Omental fat pad (tissue), 4 donors: Measurements from ENCODE around the gene HRAS. TPM values are rescaled to one million over a fixed set of nuclear protein-coding genes. Genes with fewer than 3 reads are reported as not detected.
A peak's percentile ranks its signal among the peaks of the same experiment; 100 is the strongest.

Source experiments
- ATAC-seq: fragments of 150-250 bp; one replicate; pipeline ENCODE4 v1.9.1; 2016; ENCODE audit warnings: mild to moderate bottlenecking, moderate library complexity; ENCODE audit not compliant: low FRiP score
- DNase-seq: peaks from one replicate; pipeline ENCODE4 v3.0.0-alpha.2; 2019; ENCODE audit warnings: low spot score
- CTCF ChIP-seq, 3 donors: fragments of 450-650 bp; IDR thresholded peaks; one replicate each; pipeline ENCODE4 v1.5.1; 2016 to 2017; ENCODE audit warnings: antibody characterized with exemption in 3 of 3, mild to moderate bottlenecking in 3 of 3, moderate library complexity in 2 of 3
- total RNA-seq, 4 donors: library from RNA; depleted of rRNA; stranded (reverse); fragments of >200 nt; gene quantifications; one replicate each; pipeline ENCODE4 v1.1.0, GENCODE V29; 2016

HRAS gene
- total RNA-seq, 4 donors from 2014 or later, result 30.1 to 44.9 (median 35.0) TPM

- DNase-seq (no peak), ATAC-seq (no peak)
- no peak for TF ChIP-seq CTCF (IDR thresholded peaks at IDR 0.05)
Observed at GRCh38 chr11:565921-566509, 30.6 kb upstream of the HRAS start.

- ATAC-seq (no peak), DNase-seq (no peak)
- no peak for TF ChIP-seq CTCF (IDR thresholded peaks at IDR 0.05)
Observed at GRCh38 chr11:563812-564578, 28.6 kb upstream of the HRAS start.

- no peak for ATAC-seq
- DNase-seq, result no peak
- TF ChIP-seq CTCF (IDR thresholded peaks at IDR 0.05), result no peak
Observed at GRCh38 chr11:563066-563811, 27.9 kb upstream of the HRAS start.

- no peak for DNase-seq
- TF ChIP-seq CTCF (IDR thresholded peaks at IDR 0.05), result no peak
- ATAC-seq, result no peak
Observed at GRCh38 chr11:562046-562645, 26.8 kb upstream of the HRAS start.

GRCh38 chr11:561148-562003 is 26.0 kb upstream of the HRAS start:
- DNase-seq, result no peak
- TF ChIP-seq CTCF (IDR thresholded peaks at IDR 0.05), result no peak
- peak; percentile 35 for ATAC-seq
